GM18505 (cell line): Measurements from ENCODE around the gene ZSCAN2.
A peak's percentile ranks its signal among the peaks of the same experiment; 100 is the strongest.

Experiments used
- ATAC-seq: cut with Tn5 transposase; IDR thresholded peaks from one replicate; pipeline ENCODE4 v1.9.1; 2021; ENCODE audit not compliant: unreplicated experiment
- POLR2A ChIP-seq: IDR thresholded peaks from 4 replicates; pipeline ENCODE4 v1.6.1; 2011; ENCODE audit warnings: borderline replicate concordance; ENCODE audit not compliant: insufficient read depth, insufficient read length; ENCODE audit errors: extremely low read depth

ZSCAN2 gene

DNA sequence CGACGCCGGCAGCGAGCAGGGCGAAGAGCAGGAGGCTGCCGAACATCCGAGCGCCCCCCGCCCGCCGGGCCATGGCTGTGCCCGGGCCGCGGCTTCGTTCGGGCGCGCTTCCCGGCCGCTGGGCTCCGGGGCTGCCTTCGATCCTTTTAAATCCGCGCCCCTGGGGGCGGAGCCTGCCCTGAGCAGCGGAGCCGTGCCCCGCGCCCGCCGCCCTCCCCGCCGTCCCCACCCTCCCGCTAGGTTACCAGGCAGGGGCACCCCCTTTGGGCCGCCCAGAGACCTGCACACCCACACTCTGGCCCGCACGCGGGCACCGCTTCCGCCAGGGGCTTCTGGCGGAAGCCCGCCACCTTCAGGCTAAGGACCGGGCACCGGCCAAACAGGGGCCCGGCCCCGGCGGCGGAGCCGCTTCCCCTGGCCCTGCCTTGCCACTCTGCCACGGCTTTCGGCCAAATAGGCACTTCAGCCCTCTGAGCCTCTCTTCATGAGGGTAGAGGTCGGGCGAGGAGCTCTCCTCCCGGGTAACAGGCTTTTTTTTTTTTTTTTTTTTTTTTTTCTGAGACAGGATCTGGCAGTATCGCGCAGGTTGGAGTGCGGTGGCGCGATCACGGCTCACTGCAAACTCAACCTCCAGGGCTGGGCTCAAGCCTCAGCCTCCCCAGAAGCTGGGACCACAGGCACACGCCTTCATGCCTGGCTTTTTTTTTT lies 57.4 kb downstream of the ZSCAN2 start, which contains the start of gene NMB:
NMB (minus strand) TSS at position 120 of the 708 bp plus-strand sequence; CDS start at position 73, 47 bp downstream.
- TF ChIP-seq POLR2A: no peak
- peak; percentile 76 for ATAC-seq

DNA sequence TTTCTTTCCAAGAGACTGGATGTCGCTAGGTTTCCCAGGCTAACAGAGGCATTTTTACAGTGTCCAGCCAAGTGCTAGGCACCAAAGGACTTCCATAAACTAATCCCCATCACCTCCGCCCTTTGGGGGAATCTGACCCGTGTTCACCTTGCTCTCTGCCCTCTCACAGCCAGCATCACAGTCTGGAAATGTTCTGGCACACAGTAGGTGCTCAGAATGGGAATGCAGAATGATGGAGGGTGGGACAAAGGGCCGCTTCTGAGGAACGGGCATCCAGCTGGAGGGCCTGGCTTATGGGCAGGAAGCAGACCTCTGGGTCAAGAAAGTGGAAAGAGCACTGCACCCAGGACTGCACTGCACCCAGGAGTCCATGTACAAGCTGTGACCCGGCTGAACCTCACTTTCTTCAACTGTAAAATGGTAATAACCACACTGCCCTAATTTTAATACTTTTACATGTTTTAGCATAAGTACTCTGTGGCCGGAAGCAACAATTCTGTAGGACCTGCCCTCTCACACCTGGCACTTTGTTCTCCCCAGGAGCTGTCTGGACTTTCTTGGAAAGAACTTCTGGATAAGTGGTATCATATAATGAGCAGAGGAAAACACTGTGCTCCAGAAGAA lies 58.1 kb downstream of the ZSCAN2 start:
- ATAC-seq: no peak
- no peak for TF ChIP-seq POLR2A

DNA sequence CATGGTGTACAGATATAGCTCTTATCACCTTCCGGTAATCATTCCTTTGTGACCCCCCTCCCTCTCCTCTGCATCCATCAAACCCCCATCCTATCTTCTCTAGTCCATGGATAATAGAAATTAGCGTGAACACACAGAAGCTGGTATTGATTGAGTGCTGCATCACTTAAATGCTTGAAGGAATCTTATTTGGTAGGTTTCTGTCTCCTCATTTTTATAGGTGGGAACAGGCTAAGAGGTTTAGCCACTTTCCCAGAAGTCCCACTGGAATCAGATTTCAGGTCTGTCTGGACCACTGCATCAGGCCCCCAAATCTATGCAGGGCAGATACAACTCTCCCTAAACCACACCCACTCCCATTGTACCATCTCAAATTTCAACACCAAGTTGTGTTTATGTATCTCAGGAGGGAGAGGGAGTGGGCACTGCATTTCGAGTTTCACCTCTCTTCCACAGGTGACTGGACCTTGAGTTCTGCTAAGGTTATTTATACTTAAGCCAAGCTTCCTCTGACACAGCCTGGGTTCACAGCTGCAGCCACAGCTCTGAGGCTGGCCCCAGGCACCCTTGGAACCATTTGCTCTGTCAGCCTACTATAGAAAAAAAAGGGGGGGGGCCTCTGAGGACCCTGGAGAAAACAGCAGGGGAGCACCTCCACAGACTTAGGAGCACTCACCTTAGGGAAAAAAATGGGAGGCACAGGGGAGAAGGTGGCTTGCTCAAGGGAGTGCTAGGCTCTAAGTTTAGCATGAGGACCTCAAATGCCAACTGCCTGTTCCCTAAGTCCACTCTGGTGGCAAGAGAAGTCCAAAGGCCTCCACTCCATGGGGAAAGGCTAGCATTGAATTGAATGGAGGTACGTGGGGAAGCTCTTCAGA lies 59.3 kb downstream of the ZSCAN2 start:
- TF ChIP-seq POLR2A: no peak
- no peak for ATAC-seq

DNA sequence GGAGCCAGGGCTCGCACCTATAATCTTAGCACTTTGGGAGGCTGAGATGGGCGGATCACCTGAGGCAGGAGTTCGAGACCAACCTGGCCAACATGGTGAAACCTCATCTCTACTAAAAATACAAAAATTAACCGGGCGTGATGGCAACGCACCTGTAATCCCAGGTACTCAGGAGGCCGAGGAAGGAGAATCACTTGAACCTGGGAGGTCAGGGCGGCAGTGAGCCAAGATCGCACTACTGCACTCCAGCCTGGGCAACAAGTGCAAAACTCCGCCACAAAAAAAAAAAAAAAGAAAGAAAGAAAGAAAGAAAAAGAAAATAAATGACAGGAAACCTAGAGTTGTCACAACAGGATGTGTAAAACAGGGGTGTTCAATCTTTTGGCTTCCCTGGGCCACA lies 60.2 kb downstream of the ZSCAN2 start:
- ATAC-seq: no peak
- TF ChIP-seq POLR2A: no peak

DNA sequence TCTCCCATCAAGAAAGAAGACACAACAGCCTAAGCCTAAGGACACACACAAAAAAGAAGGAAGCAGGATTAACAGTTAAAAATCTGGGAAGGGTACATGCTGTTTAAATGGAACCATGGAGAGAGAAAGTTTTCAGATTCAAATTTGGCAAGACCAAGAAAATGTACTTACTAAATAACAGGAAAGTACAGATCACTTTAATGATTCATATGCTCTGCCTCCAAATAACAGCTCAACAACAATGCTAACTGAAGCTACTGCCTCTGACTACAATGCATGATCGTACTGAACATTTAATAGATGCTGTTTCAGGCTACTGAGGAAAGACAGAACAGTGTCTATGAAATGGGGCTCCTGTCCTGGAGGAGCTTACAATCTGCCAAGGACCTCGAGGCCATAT lies 65.6 kb downstream of the ZSCAN2 start:
- no peak for ATAC-seq
- no peak for TF ChIP-seq POLR2A

DNA sequence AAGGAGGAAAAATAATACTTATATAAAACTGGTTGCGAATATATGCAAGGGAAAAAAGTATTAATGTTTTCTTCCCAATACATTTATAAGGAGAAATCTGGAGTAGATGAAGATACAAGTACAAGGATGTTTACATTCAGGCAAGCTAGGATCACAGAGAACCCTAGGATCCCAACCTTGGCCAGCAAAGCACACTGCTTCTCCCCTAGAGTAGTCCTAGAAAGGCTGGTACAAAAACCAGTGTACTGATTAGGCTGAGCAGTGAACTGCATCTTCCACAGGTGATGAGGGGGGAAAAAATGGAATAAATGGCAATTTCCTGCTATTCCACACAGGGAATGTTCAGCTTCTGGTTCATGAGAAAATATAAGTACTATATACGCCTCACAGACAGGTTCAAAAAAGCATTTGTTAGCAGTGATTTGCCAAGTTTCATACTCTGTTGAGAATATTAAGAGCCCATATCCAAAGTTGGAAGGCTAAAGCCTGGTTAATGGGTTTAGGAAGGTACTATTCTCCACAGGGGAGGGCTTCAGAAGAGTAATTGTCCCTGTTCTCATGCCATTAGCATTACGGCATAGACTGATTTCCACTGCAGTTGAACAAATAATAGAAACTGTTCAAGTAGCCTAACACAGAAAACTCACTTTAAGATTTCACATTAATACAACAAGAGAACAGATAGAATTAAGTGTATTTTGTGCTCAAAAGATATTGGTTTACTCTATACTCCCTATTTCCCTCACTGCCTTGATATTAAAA lies 67.6 kb downstream of the ZSCAN2 start:
- TF ChIP-seq POLR2A: no peak

DNA sequence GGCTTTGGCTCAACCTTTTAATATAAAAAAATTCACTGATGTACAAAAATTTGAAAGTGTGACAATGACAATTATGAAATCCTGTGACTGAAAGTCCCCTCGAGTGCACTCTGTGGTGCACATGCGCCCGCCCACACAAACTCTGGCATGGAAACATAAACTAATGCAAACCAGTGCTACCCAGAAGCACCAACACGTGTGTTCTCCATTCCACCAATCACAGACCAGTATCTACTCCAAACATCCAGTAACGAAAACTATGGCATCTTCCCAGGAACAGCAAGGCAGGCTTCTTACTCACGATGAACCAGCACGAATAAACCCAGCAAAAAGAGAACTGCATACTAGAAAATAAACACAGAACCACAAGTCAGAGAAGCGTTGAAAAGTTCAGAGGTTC lies 68.9 kb downstream of the ZSCAN2 start:
- no peak for ATAC-seq
- no peak for TF ChIP-seq POLR2A

More for the DNA sequence above, 67.6 kb downstream of the ZSCAN2 start:
- ATAC-seq: no peak

DNA sequence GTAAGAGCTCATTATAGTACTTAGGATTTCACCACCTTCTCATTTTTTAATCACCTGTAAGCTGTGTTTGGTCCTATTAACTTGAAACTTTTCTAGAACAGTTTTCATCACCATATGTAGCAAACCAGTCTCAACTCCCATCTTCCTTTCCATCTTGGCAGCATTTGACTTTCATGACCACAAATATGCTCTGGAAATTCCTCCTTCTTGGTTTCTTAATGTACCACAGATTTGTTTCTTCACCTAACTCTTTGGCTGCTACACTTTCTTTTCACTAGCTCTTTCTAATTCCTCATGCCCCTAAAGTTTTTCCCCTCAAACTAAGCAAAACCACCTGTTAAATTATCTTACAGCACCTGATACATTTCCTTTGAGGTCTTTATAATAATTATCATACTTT lies 70.4 kb downstream of the ZSCAN2 start:
- ATAC-seq: no peak
- TF ChIP-seq POLR2A: no peak
